HUES64 (cell line): ENCODE measurements around the gene YWHAQ.
"Not testable (repeated sequence)": the region's sequence is repeated elsewhere in the genome, so short reads cannot be mapped to it uniquely, and the experiment has no call there.

Experiments used
- H3K27ac ChIP-seq: 2 replicates; pipeline ENCODE4 v1.7.0; 2013; ENCODE audit warnings: low read depth, low read length, inconsistent platforms
- H3K27me3 ChIP-seq: 2 replicates; pipeline ENCODE4 v1.6.1; 2013; ENCODE audit warnings: mild to moderate bottlenecking, low read length; ENCODE audit not compliant: insufficient read depth
- H3K36me3 ChIP-seq: 2 replicates; pipeline ENCODE4 v1.6.1; 2013; ENCODE audit warnings: mild to moderate bottlenecking, low read length; ENCODE audit not compliant: insufficient read depth
- H3K4me1 ChIP-seq: 2 replicates; pipeline ENCODE4 v1.6.1; 2013; ENCODE audit warnings: mild to moderate bottlenecking, low read length, moderate library complexity; ENCODE audit not compliant: insufficient read depth
- H3K4me3 ChIP-seq: 2 replicates; pipeline ENCODE4 v1.5.1; 2013; ENCODE audit warnings: mild to moderate bottlenecking, low read length, moderate library complexity
- H3K9ac ChIP-seq: 2 replicates; pipeline ENCODE4 v1.6.1; 2013; ENCODE audit warnings: mild to moderate bottlenecking, low read depth, low read length
- H3K9me3 ChIP-seq: 2 replicates; pipeline ENCODE4 v1.6.1; 2013; ENCODE audit warnings: low read depth, low read length; ENCODE audit not compliant: insufficient read depth
- WGBS: fragments of 150-250, 120-280 bp; methylation state at CpG from one replicate; pipeline ENCODE4 v1.1.7; 2013; ENCODE audit warnings: missing lambda C conversion rate; 5-methylcytosine and 5-hydroxymethylcytosine counted together

YWHAQ gene

GRCh38 chr2:9590641-9591040, 40.2 kb downstream of the YWHAQ start:
- peaks cover 69% of the 10 kb centered on the region for H3K36me3 ChIP-seq
- 89% methylated on average over 3 of the region's 3 CpGs for WGBS

GRCh38 chr2:9586465-9586864, 44.3 kb downstream of the YWHAQ start:
- no peak overlapping the region for H3K27ac ChIP-seq
- WGBS = 95% methylated on average over 2 of the region's 3 CpGs
- no peaks in the 10 kb centered on the region for H3K9me3 ChIP-seq
- H3K9ac ChIP-seq = no peak overlapping the region
- no peak overlapping the region for H3K4me3 ChIP-seq
- no peaks in the 10 kb centered on the region for H3K4me1 ChIP-seq
- no peaks in the 10 kb centered on the region for H3K27me3 ChIP-seq
- peaks cover 81% of the 10 kb centered on the region for H3K36me3 ChIP-seq

More at GRCh38 chr2:9590641-9591040, 40.2 kb downstream of the YWHAQ start:
- H3K27ac ChIP-seq = no peak overlapping the region
- H3K4me1 ChIP-seq = peaks cover 13% of the 10 kb centered on the region
- H3K4me3 ChIP-seq = no peak overlapping the region
- H3K9me3 ChIP-seq = no peaks in the 10 kb centered on the region
- no peaks in the 10 kb centered on the region for H3K27me3 ChIP-seq
- no peak overlapping the region for H3K9ac ChIP-seq

GRCh38 chr2:9585486-9585885, 45.3 kb downstream of the YWHAQ start:
- Histone ChIP-seq H3K27ac (no peak overlapping the region), H3K27me3 (no peaks in the 10 kb centered on the region), H3K9me3 (no peaks in the 10 kb centered on the region), H3K9ac (no peak overlapping the region), H3K36me3 (peaks cover 71% of the 10 kb centered on the region), H3K4me1 (no peaks in the 10 kb centered on the region), H3K4me3 (no peak overlapping the region)
- WGBS = 97% methylated on average over 5 of the region's 5 CpGs

GRCh38 chr2:9584902-9585301, 45.9 kb downstream of the YWHAQ start:
- not testable (repeated sequence) for H3K9ac ChIP-seq, H3K9me3 ChIP-seq, H3K4me1 ChIP-seq, H3K27ac ChIP-seq, H3K4me3 ChIP-seq, H3K27me3 ChIP-seq
- H3K36me3 ChIP-seq = peaks cover 65% of the 10 kb centered on the region

- Histone ChIP-seq H3K4me3 (no peak overlapping the region), H3K36me3 (peaks cover 44% of the 10 kb centered on the region), H3K4me1 (no peaks in the 10 kb centered on the region), H3K27me3 (no peaks in the 10 kb centered on the region), H3K9ac (no peak overlapping the region), H3K27ac (no peak overlapping the region), H3K9me3 (no peaks in the 10 kb centered on the region)
- 94% methylated on average over 5 of the region's 5 CpGs for WGBS
Measured at GRCh38 chr2:9582624-9583023, 48.2 kb downstream of the YWHAQ start.

- no peaks in the 10 kb centered on the region for H3K27me3 ChIP-seq
- H3K27ac ChIP-seq = no peak overlapping the region
- H3K36me3 ChIP-seq = peaks cover 5% of the 10 kb centered on the region
- no peaks in the 10 kb centered on the region for H3K9me3 ChIP-seq
- no peak overlapping the region for H3K9ac ChIP-seq
- 94% methylated on average over 9 of the region's 9 CpGs for WGBS
- no peak overlapping the region for H3K4me3 ChIP-seq
- H3K4me1 ChIP-seq = no peaks in the 10 kb centered on the region
Measured at GRCh38 chr2:9578467-9579235, 52.1 kb downstream of the YWHAQ start.

GRCh38 chr2:9574331-9574730, 56.5 kb downstream of the YWHAQ start:
- WGBS = 87% methylated on average over 2 of the region's 2 CpGs

GRCh38 chr2:9573840-9574239, 57.0 kb downstream of the YWHAQ start:
- H3K9ac ChIP-seq = no peak overlapping the region
- H3K27me3 ChIP-seq = no peaks in the 10 kb centered on the region
- WGBS = 90% methylated on average over 4 of the region's 4 CpGs
- no peak overlapping the region for H3K4me3 ChIP-seq
- H3K36me3 ChIP-seq = no peaks in the 10 kb centered on the region
- no peak overlapping the region for H3K27ac ChIP-seq
- H3K9me3 ChIP-seq = no peaks in the 10 kb centered on the region
- H3K4me1 ChIP-seq = no peaks in the 10 kb centered on the region

More at GRCh38 chr2:9574331-9574730, 56.5 kb downstream of the YWHAQ start:
- Histone ChIP-seq H3K4me1 (no peaks in the 10 kb centered on the region), H3K4me3 (no peak overlapping the region), H3K27ac (no peak overlapping the region; the same call in 1 of the 2 replicates), H3K27me3 (no peaks in the 10 kb centered on the region), H3K36me3 (no peaks in the 10 kb centered on the region), H3K9me3 (no peaks in the 10 kb centered on the region), H3K9ac (no peak overlapping the region)

GRCh38 chr2:9573013-9573720, 57.6 kb downstream of the YWHAQ start:
- no peaks in the 10 kb centered on the region for H3K4me1 ChIP-seq
- no peak overlapping the region for H3K9ac ChIP-seq
- no peaks in the 10 kb centered on the region for H3K27me3 ChIP-seq
- WGBS = no CpG with 5 or more reads among the region's 1 CpG
- H3K36me3 ChIP-seq = no peaks in the 10 kb centered on the region
- no peak overlapping the region for H3K27ac ChIP-seq
- no peaks in the 10 kb centered on the region for H3K9me3 ChIP-seq
- no peak overlapping the region for H3K4me3 ChIP-seq

GRCh38 chr2:9570182-9571060, 60.4 kb downstream of the YWHAQ start:
- Histone ChIP-seq H3K27ac (no peak overlapping the region), H3K9me3 (no peaks in the 10 kb centered on the region), H3K36me3 (no peaks in the 10 kb centered on the region), H3K9ac (no peak overlapping the region), H3K27me3 (no peaks in the 10 kb centered on the region), H3K4me1 (no peaks in the 10 kb centered on the region), H3K4me3 (no peak overlapping the region)
- 91% methylated on average over 3 of the region's 4 CpGs for WGBS
